ENCODE results near the gene FBXO7.

- TF ChIP-seq POLR2A (IDR thresholded peaks at IDR 0.05; ENCODE audit: low read length) (no peak), GATA1 (IDR thresholded peaks at IDR 0.05; ENCODE audit: low read depth, low read length) (no peak)
Measured at GRCh38 chr22:32486656-32487390, 12.2 kb downstream of the FBXO7 start.

Measured in erythroblast (primary cell).